GM12875 (cell line): ENCODE measurements around the gene HAGHL.

ENCODE experiments used
- H3K4me3 ChIP-seq: one replicate; pipeline ENCODE4 v1.5.1; 2011; ENCODE audit warnings: low read depth, low read length, control low read depth
- CTCF ChIP-seq: IDR thresholded peaks from 2 replicates; pipeline ENCODE4 v1.5.1; 2011; ENCODE audit warnings: low read depth, mild to moderate bottlenecking, control low read depth, inconsistent platforms, low read length, moderate library complexity, borderline replicate concordance; ENCODE audit not compliant: insufficient read depth

The HAGHL gene

GRCh38 chr16:734208-734980 is 7.5 kb downstream of the HAGHL start:
- no peak for TF ChIP-seq CTCF
- H3K4me3 ChIP-seq = no peak overlapping the region

GRCh38 chr16:734981-735881 is 8.3 kb downstream of the HAGHL start:
- no peak for TF ChIP-seq CTCF

GRCh38 chr16:735982-736453 is 9.1 kb downstream of the HAGHL start:
- no peak for TF ChIP-seq CTCF
- no peak overlapping the region for H3K4me3 ChIP-seq

More at GRCh38 chr16:734981-735881, 8.3 kb downstream of the HAGHL start:
- no peak overlapping the region for H3K4me3 ChIP-seq

GRCh38 chr16:736936-737481 is 10.1 kb downstream of the HAGHL start:
- H3K4me3 ChIP-seq = no peak overlapping the region
- no peak for TF ChIP-seq CTCF

GRCh38 chr16:739560-740458 is 12.9 kb downstream of the HAGHL start:
- TF ChIP-seq CTCF = no peak

GRCh38 chr16:740459-740763 is 13.5 kb downstream of the HAGHL start:
- H3K4me3 ChIP-seq = peak overlapping the region; percentile 93
- TF ChIP-seq CTCF = no peak

More at GRCh38 chr16:739560-740458, 12.9 kb downstream of the HAGHL start:
- H3K4me3 ChIP-seq = peak overlapping the region; percentile 93
